ENCODE data around the gene AGPAT2. TPM values are rescaled to one million over a fixed set of nuclear protein-coding genes. Genes with fewer than 3 reads are reported as not detected.
A peak's percentile ranks its signal among the peaks of the same experiment; 100 is the strongest.

AGPAT2 gene
- total RNA-seq, 1 experiment from 2014 or later, result 30.4 TPM

GRCh38 chr9:136665704-136666371, 21.4 kb downstream of the AGPAT2 start:
- Mint-ChIP-seq H3K36me3 (ENCODE audit: insufficient read depth, unreplicated experiment) (peaks cover 6% of the 10 kb centered on the region), H3K4me3 (ENCODE audit: unreplicated experiment) (peak overlapping the region; percentile 52), H3K4me1 (ENCODE audit: insufficient read depth, unreplicated experiment) (no peaks in the 10 kb centered on the region), H3K27me3 (ENCODE audit: insufficient read depth, unreplicated experiment) (no peaks in the 10 kb centered on the region), H3K27ac (ENCODE audit: low read depth, unreplicated experiment) (no peak overlapping the region), H3K9me3 (ENCODE audit: unreplicated experiment) (no peaks in the 10 kb centered on the region)
- no TSS peak for BruUV-seq (replicated peaks)
- CTCF ChIA-PET, result interaction anchor here (0.6 kb wide), 1 partner anchor 369 kb away, joined by 3 read pairs; no protein-coding TSS in a partner anchor
- no peak for DNase-seq (ENCODE audit: unreplicated experiment)
- POLR2A ChIA-PET, result no interaction called here
- TF ChIP-seq CTCF (IDR thresholded peaks at IDR 0.05; ENCODE audit: unreplicated experiment), result no peak
- intact Hi-C loops (cut with micrococcal nuclease), result no loop called here

GRCh38 chr9:136665111-136665703, 22.1 kb downstream of the AGPAT2 start:
- no peak for TF ChIP-seq CTCF (IDR thresholded peaks at IDR 0.05; ENCODE audit: unreplicated experiment)
- no peak for DNase-seq (ENCODE audit: unreplicated experiment)
- H3K36me3 Mint-ChIP-seq (ENCODE audit: insufficient read depth, unreplicated experiment), result peaks cover 6% of the 10 kb centered on the region
- no peaks in the 10 kb centered on the region for H3K4me1 Mint-ChIP-seq (ENCODE audit: insufficient read depth, unreplicated experiment)
- ChIA-PET POLR2A (no interaction called here), CTCF (interaction anchor here (0.8 to 1.1 kb wide), 2 partner anchors 8 to 29 kb away, joined by 3 to 4 read pairs; no protein-coding TSS in a partner anchor)
- intact Hi-C loops (cut with micrococcal nuclease), result no loop called here
- no TSS peak for BruUV-seq (replicated peaks)
- no peak overlapping the region for H3K27ac Mint-ChIP-seq (ENCODE audit: low read depth, unreplicated experiment)
- peak overlapping the region; percentile 62 for H3K4me3 Mint-ChIP-seq (ENCODE audit: unreplicated experiment)
- no peaks in the 10 kb centered on the region for H3K9me3 Mint-ChIP-seq (ENCODE audit: unreplicated experiment)
- no peaks in the 10 kb centered on the region for H3K27me3 Mint-ChIP-seq (ENCODE audit: insufficient read depth, unreplicated experiment)

- TF ChIP-seq CTCF (IDR thresholded peaks at IDR 0.05; ENCODE audit: unreplicated experiment), result no peak
- Mint-ChIP-seq H3K27ac (ENCODE audit: low read depth, unreplicated experiment) (no peak overlapping the region), H3K4me3 (ENCODE audit: unreplicated experiment) (peak overlapping the region; percentile 62), H3K4me1 (ENCODE audit: insufficient read depth, unreplicated experiment) (no peaks in the 10 kb centered on the region), H3K9me3 (ENCODE audit: unreplicated experiment) (no peaks in the 10 kb centered on the region), H3K36me3 (ENCODE audit: insufficient read depth, unreplicated experiment) (no peaks in the 10 kb centered on the region), H3K27me3 (ENCODE audit: insufficient read depth, unreplicated experiment) (no peaks in the 10 kb centered on the region)
- CTCF ChIA-PET, result interaction anchor here (0.8 to 1.1 kb wide), 2 partner anchors 9 to 30 kb away, joined by 3 to 4 read pairs; no protein-coding TSS in a partner anchor
- DNase-seq (ENCODE audit: unreplicated experiment), result no peak
- POLR2A ChIA-PET, result no interaction called here
- intact Hi-C loops (cut with micrococcal nuclease), result no loop called here
- no TSS peak for BruUV-seq (replicated peaks)
These were observed 23.0 kb downstream of the AGPAT2 start for GRCh38 chr9:136664000-136664915.

Data from MCF 10A (cell line).